GM13976 (cell line): ENCODE measurements around the gene RAD23B.
"Not testable (repeated sequence)": the region's sequence is repeated elsewhere in the genome, so short reads cannot be mapped to it uniquely, and the experiment has no call there.

Experiments
- DNase-seq: peaks from one replicate; pipeline ENCODE4 v3.0.0; 2012; ENCODE audit warnings: low spot score
- CTCF ChIP-seq: IDR thresholded peaks from 2 replicates; pipeline ENCODE4 v1.5.1; 2012; ENCODE audit warnings: borderline replicate concordance, mild to moderate bottlenecking; ENCODE audit not compliant: insufficient read depth; ENCODE audit errors: extremely low read depth, missing control alignments, control extremely low read depth
- in situ Hi-C: fragments of 300-500 bp; cut with MboI; formaldehyde crosslinking; loops from one replicate; pipeline ENCODE4 v1.12.0; 2022; ENCODE audit warnings: low sequenced_read_pairs, mixed read lengths, inconsistent platforms; ENCODE audit not compliant: unreplicated experiment

RAD23B gene

GRCh38 chr9:107258919-107259318 lies 24.2 kb upstream of the RAD23B start:
- in situ Hi-C loops, result no loop called here
- no peak for DNase-seq
- no peak for TF ChIP-seq CTCF

DNA sequence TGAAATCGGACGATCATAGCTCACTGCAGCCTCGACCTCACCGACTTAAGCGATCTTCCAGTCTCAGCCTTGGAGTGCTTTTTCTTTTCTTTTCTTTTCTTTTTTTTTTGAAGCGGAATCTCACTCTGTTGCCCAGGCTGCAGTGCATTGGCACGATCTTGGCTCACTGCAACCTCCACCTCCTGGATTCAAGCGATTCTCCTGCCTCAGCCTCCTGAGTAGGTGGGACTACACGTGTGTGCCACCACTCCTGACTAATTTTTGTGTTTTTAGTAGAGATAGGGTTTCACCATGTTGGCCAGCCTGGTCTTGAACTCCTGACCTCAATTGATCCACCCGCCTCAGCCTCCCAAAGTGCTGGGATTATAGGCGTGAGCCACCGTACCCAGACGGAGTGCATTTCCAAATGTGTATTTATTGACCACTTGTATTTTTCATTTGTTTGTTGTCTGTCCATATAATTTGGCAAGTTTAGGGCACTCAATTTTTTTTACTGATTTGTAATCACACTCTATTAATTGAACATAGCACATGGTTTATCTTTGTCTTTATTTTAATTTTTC lies 23.2 kb upstream of the RAD23B start:
- DNase-seq, in situ Hi-C loops: not testable (repeated sequence)

DNA sequence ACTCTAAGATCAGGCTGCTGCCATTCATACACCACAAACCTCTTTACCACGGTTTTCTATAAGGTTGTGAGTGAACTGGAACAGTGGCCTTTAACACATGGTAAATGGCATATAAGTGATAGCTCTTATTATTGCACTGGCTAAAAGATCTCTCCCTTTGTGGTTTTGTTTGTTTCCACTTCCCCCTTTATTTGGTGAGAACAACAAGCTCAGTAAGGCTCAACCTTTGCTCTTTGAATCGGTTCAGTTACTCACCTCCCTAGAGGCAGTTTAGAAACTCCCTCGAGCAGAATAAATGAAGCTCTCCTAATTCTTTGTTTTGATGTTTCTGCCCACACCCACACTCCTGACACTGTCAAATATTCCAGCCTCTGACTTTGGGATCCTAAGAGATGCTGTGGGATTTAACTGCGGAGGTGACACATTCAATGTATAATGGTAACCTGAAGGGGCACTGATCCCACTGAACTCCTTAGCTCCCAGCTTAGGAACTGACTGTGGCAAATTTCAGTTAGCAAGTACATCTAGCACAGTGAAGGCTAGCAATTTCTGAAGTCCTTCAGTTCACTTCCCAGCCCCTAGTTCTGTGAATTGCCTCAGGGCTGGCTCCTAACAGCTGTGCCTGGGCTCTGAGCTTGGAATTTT lies 22.5 kb upstream of the RAD23B start:
- in situ Hi-C loops, result no loop called here
- TF ChIP-seq CTCF, result no peak
- DNase-seq, result peak; percentile 73

DNA sequence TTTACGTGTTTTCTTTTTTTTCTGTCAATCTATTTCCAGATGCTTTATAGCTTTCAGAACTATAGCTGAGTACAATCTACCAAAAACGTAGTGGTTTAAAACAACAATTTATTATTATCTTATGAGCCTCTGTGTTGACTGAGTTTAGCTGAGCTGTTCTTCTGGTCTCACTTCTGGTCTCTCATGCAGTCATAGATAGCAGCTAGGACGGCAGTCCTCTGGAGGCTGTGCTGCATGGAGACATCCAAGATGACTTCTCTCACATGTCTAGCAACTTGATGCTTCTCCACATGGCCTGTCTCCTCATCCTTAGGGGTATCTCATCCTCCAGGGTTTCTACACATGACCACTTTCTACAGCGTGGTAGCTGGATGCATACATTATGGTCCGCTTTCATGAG lies 22.0 kb upstream of the RAD23B start:
- no peak for DNase-seq
- no peak for TF ChIP-seq CTCF
- in situ Hi-C loops, result no loop called here

DNA sequence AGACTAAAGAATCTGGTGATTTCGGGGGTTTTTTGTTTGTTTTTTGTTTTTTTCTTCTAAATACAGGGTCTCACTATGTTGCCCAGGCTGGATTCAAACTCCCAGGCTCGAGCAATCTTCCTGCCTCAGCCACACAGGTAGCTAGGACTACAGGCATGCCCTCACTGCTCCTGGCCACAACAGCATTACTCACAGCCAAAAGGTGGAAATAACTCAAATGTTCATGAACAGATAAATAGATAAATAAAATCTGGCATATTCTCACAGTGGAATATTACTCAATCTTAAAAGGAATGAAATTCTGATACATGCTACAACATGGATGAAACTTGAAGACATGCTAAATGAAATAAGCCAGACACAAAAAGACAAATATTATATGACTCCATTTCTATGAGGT lies 19.8 kb upstream of the RAD23B start:
- TF ChIP-seq CTCF, result no peak
- in situ Hi-C loops, result no loop called here

DNA sequence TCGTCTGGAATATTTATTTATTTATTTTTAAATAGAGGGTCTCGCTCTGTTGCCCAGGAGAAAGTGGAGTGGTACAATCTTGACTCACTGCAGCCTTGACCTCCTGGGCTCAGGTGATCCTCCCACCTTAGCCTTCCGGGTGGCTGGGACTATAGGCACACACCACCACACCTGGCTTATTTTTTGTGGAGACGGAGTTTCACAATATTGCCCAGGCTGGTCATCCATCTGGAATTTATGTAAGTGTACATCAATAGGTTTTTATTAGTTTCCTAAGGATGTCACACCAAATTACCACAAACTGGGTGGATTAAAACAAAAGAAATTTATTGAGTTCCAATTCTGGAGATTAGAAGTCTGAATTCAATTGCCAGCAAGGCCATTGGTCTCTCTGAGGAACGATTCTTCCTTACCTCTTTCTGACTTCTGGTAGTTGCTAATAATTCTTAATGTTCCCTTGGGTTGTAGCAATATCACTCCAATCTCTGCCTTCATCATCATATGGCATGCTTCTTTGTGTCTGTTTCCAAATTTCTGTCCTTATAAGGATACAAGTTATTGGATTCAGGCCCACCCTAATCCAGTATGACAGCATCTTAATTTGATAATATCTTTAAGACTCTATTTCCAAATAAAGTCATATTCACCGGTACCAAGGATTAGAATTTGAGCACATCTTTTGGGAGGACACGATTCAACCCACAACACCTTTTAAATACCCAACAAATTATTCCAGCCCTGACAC lies 16.3 kb upstream of the RAD23B start:
- in situ Hi-C loops, result no loop called here
- no peak for DNase-seq
- no peak for TF ChIP-seq CTCF

More for the DNA sequence above, 19.8 kb upstream of the RAD23B start:
- no peak for DNase-seq

DNA sequence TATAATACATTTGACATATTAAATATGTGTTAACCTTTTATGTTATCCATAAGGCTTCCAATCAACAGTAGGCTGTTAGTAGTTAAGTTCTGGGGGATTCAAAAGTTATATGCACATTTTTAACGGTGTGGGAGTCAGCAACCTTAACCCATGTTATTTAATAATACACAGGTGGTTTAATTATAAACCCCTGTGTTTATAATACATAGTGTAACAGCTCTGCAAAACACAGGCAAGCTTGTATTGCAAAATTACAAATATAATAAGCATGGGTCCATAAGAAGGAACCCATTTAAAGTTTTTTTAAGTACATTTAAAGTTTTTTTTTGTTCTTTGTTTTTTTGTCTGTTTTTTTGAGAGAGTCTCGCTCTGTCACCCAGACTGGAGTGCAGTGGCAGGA lies 14.5 kb upstream of the RAD23B start:
- DNase-seq, result no peak
- no peak for TF ChIP-seq CTCF
- in situ Hi-C loops, result no loop called here
